K562 (cell line): ENCODE data around the gene PREX1. TPM values are rescaled to one million over a fixed set of nuclear protein-coding genes. Genes with fewer than 3 reads are reported as not detected.

Source experiments
- ATAC-seq: fragments of 200-7000 bp; cut with Tn5 transposase; 3 replicates; pipeline ENCODE4 v1.9.1; 2020; ENCODE audit warnings: moderate library complexity
- BruUV-seq: library from RNA; stranded (reverse); fragments of 400-500 nt; replicated peaks from 2 replicates; lab custom pipeline; 2021; lab: Mats Ljungman, UMichigan
- CTCF ChIA-PET: fragments of 300-600 bp; formaldehyde crosslinking; extraction: SDS; loops from one replicate; lab custom pipeline; 2021; ENCODE audit warnings: low intra/inter-chr PET ratio; lab: Yijun Ruan, JAX
- POLR2A ChIA-PET: fragments of 300-600, 350-650 bp; sonication (Branson Sonifier 250); formaldehyde crosslinking; extraction: SDS; loops from one replicate; lab custom pipeline; 2021; ENCODE audit warnings: antibody characterized with exemption, inconsistent platforms; lab: Yijun Ruan, JAX
- DNase-seq, 4 experiments: peaks; one replicate each; pipeline versions ENCODE4 v3.0.0 to v3.0.0-alpha.2; 2011 to 2018; ENCODE audit warnings: low spot score in 3 of 4, mixed read lengths in 3 of 4; ENCODE audit errors: extremely low read depth in 1 of 4
- FAIRE-seq: peaks from 2 replicates; lab custom pipeline; 2011; peaks lifted over from hg19 to GRCh38; lab: Jason Lieb, UNC
- H2AFZ ChIP-seq: 2 replicates; pipeline ENCODE4 v1.6.0; 2011; ENCODE audit warnings: low read depth, low read length, control low read depth, inconsistent platforms
- H3K27ac ChIP-seq: fragments of 200-600 bp; 3 replicates; pipeline ENCODE4 v1.8.0; 2011; ENCODE audit warnings: low read depth, mild to moderate bottlenecking, control low read depth, inconsistent platforms, low read length, moderate library complexity, mixed read lengths; ENCODE audit errors: extremely low read depth
- H3K27me3 ChIP-seq, 2 experiments: fragments of 300-600 bp in 1 of 2; 2 replicates in 1 of 2; 3 replicates in 1 of 2; pipeline versions ENCODE4 v1.6.0 to v1.8.0; 2011; ENCODE audit warnings: inconsistent platforms in 2 of 2, low read length in 2 of 2, mild to moderate bottlenecking in 1 of 2, mixed read lengths in 1 of 2, moderate library complexity in 1 of 2; ENCODE audit not compliant: control insufficient read depth in 2 of 2, insufficient read depth in 2 of 2
- H3K36me3 ChIP-seq: fragments of 300-600 bp; 3 replicates; pipeline ENCODE4 v1.8.0; 2011; ENCODE audit warnings: mild to moderate bottlenecking, low read length, inconsistent platforms; ENCODE audit not compliant: control insufficient read depth, insufficient read depth
- H3K4me1 ChIP-seq, 2 experiments: fragments of 200-600 bp in 1 of 2; replicated peaks in 1 of 2; 2 replicates in 1 of 2; 3 replicates in 1 of 2; pipeline versions ENCODE4 v1.5.1 to v1.8.0; 2011; ENCODE audit warnings: inconsistent platforms in 2 of 2, low read length in 2 of 2, mild to moderate bottlenecking in 1 of 2, mixed read lengths in 1 of 2, moderate library complexity in 1 of 2; ENCODE audit not compliant: control insufficient read depth in 2 of 2, insufficient read depth in 2 of 2
- H3K4me2 ChIP-seq: 2 replicates; pipeline ENCODE4 v1.6.1; 2011; ENCODE audit warnings: low read length, control low read depth, inconsistent platforms, mixed read lengths; ENCODE audit not compliant: insufficient read depth
- H3K4me3 ChIP-seq: fragments of 200-600 bp; sonication (generic), shearing (Covaris generic); 2 replicates; pipeline ENCODE4 v1.5.1; 2016; ENCODE audit warnings: control low read depth, inconsistent platforms
- H3K79me2 ChIP-seq: fragments of 200-600 bp; 3 replicates; pipeline ENCODE4 v1.8.0; 2011; ENCODE audit warnings: low read length, inconsistent platforms; ENCODE audit not compliant: control insufficient read depth, insufficient read depth
- H3K9ac ChIP-seq, 2 experiments: 2 replicates each; pipeline versions ENCODE4 v1.6.0 to v1.6.1; 2011; ENCODE audit warnings: low read depth in 2 of 2, low read length in 2 of 2, control low read depth in 1 of 2, inconsistent platforms in 1 of 2, mild to moderate bottlenecking in 1 of 2, mixed read lengths in 1 of 2; ENCODE audit not compliant: insufficient read depth in 1 of 2
- H3K9me1 ChIP-seq: one replicate; pipeline ENCODE4 v1.6.0; 2011; ENCODE audit warnings: inconsistent platforms, mild to moderate bottlenecking, low read length, moderate library complexity; ENCODE audit not compliant: control insufficient read depth, insufficient read depth
- H3K9me3 ChIP-seq: replicated peaks from 2 replicates; pipeline ENCODE4 v1.5.1; 2011; ENCODE audit warnings: low read depth, low read length, inconsistent platforms; ENCODE audit not compliant: control insufficient read depth, insufficient read depth
- H4K20me1 ChIP-seq: replicated peaks from 2 replicates; pipeline ENCODE4 v1.6.1; 2011; ENCODE audit warnings: low read length, inconsistent platforms, mixed read lengths; ENCODE audit not compliant: control insufficient read depth, insufficient read depth
- ARID2 ChIP-seq: fragments of 450-650 bp; IDR thresholded peaks from 2 replicates; pipeline ENCODE4 v1.6.1; 2017; ENCODE audit warnings: antibody characterized with exemption, mild to moderate bottlenecking
- E2F3 ChIP-seq: fragments of 250-450 bp; sonication (Bioruptor Pico); IDR thresholded peaks from 2 replicates; pipeline ENCODE4 v1.4.0; 2020; ENCODE audit warnings: mild to moderate bottlenecking
- GTF2E2 ChIP-seq: fragments of 200-800 bp; sonication (Bioruptor generic); IDR thresholded peaks from 2 replicates; pipeline ENCODE4 v1.6.1; 2016; ENCODE audit warnings: missing genetic modification characterization, missing compliant biosample characterization
- MAZ ChIP-seq, 2 experiments: fragments of 450-650 bp in 1 of 2; sonication (generic) in 1 of 2; formaldehyde crosslinking; IDR thresholded peaks in 1 of 2; conservative IDR thresholded peaks in 1 of 2; 2 replicates each; pipeline versions ENCODE4 v1.4.0 to v1.5.0; 2020; ENCODE audit warnings: mild to moderate bottlenecking in 1 of 2, missing genetic modification reagents in 1 of 2
- PTBP1 ChIP-seq: fragments of 200-400 bp; formaldehyde crosslinking; IDR thresholded peaks from 2 replicates; pipeline ENCODE4 v1.6.1; 2017; ENCODE audit warnings: low read depth, low read length
- TRIM24 ChIP-seq, 2 experiments: fragments of 450-650 bp; IDR thresholded peaks; 2 replicates each; pipeline ENCODE4 v1.6.1; 2016
- ZNF184 ChIP-seq: sonication (generic); formaldehyde crosslinking; IDR thresholded peaks from 2 replicates; pipeline ENCODE4 v1.5.0; 2020; ENCODE audit warnings: missing genetic modification reagents
- ZNF311 ChIP-seq: fragments of 250-450 bp; sonication (Bioruptor Pico); IDR thresholded peaks from 2 replicates; pipeline ENCODE4 v1.4.0; 2020; ENCODE audit warnings: mild to moderate bottlenecking, moderate library complexity
- WGBS: fragments of 100-300 bp; shearing (Covaris generic); methylation state at CpG from one replicate; pipeline ENCODE4 v1.1.6; 2016; ENCODE audit warnings: low coverage, mixed read lengths; ENCODE audit not compliant: insufficient coverage; ENCODE audit errors: missing lambda C conversion rate; 5-methylcytosine and 5-hydroxymethylcytosine counted together
- in situ Hi-C: fragments of 300-500 bp; cut with MboI; formaldehyde crosslinking; loops from 4 replicates; pipeline ENCODE4 v1.15.0; 2018; ENCODE audit warnings: inconsistent platforms, mixed read lengths
- intact Hi-C: fragments of 100-400 bp; cut with micrococcal nuclease; formaldehyde crosslinking; loops from 2 replicates; pipeline ENCODE4 v1.14.2; 2022
- polyA plus RNA-seq, 8 experiments: library from polyadenylated mRNA; depleted of rRNA in 4 of 8; stranded (reverse) in 5 of 8; unstranded in 3 of 8; fragments of >200 nt; fragmentation: Nextera tagmentation in 2 of 8; fragmentation: Illumina TruSeq in 1 of 8; extraction: Ambion mirVana in 2 of 8; extraction: Trizol in 1 of 8; gene quantifications; 2 replicates each; pipeline versions ENCODE4 v1.2.1 to v1.2.3, GENCODE V29; 2011 to 2014; ENCODE audit warnings: inconsistent platforms in 1 of 8, missing spikeins in 1 of 8
- total RNA-seq, 7 experiments: library from RNA; depleted of rRNA in 6 of 7; stranded (reverse); fragments of >200 nt in 6 of 7; fragmentation: Illumina TruSeq in 2 of 7; extraction: Trizol in 2 of 7; gene quantifications; 2 replicates each; pipeline versions ENCODE4 v1.2.1 to v1.2.3, GENCODE V29; 2011 to 2021; ENCODE audit warnings: low replicate concordance in 1 of 7
- TF ChIP-seq, protein P1 (sequence below): sonication (generic); formaldehyde crosslinking; IDR thresholded peaks from 2 replicates; pipeline ENCODE4 v1.8.1; 2022; ENCODE audit warnings: missing genetic modification reagents

Gene PREX1
- total and polyA plus RNA-seq, 9 of the 15 experiments (the other 6 are each of a cell fraction or from before 2014, with no cell fraction given), result 0.37 to 10.4 (median 4.8) TPM

DNA sequence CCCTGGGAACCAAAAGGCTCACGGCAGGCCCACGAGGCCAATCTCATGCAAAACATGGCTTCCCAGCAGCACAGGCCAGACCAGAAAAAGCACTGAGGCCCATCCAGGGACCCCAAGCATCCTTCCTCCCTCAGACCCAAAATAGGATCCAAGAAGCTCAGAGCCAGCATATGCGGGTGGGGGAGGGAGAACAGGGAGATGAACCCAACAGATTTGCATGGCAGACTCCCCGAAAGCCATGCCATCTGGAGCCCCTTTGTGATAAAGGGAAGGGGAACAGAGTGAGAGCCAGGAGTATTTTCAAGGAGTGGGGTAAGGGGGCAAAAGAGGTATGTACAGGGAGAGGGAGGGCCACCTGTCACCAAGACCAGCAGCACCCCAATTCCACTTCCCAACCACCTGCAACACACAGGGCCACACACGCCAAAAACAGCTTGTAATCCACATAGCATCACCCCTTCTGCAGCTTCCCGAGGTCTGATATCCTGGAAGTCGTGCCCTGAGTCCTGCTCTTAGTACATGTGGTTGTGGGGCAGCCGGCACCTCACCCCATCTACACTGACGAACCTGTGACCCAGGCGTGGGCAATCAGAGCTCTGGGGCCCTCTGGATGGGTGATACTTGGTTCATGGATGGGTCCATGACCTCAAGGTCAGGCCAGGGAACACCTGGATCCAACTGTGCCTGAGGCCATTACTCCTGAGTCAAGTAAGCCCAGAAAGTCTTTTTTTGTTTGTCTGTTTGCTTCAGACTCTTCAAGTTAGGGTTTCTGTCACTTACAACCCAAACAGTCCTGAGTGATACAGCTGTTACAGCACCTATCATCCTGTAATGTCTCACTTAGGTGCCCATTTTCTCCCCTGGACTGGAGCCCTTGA, 24.4 kb downstream of the PREX1 start:
- ChIA-PET POLR2A (interaction anchor here (0.6 to 1.0 kb wide), 3 partner anchors 11 to 25 kb away, joined by 3 read pairs; partner anchors contain the start of gene PREX1), CTCF (no interaction called here)
- no peak for TF ChIP-seq MAZ (CRISPR knock-in tag; conservative IDR thresholded peaks at IDR 0.05 in 1 of 2, IDR thresholded peaks at IDR 0.05 in 1 of 2)
- TF ChIP-seq TRIM24 (IDR thresholded peaks at IDR 0.05), result no peak
- no peak for TF ChIP-seq ZNF311 (CRISPR knock-in tag)
- no peak for TF ChIP-seq PTBP1
- TF ChIP-seq ZNF184 (CRISPR knock-in tag), result no peak
- no peak for TF ChIP-seq E2F3
- TF ChIP-seq, protein P1, sequence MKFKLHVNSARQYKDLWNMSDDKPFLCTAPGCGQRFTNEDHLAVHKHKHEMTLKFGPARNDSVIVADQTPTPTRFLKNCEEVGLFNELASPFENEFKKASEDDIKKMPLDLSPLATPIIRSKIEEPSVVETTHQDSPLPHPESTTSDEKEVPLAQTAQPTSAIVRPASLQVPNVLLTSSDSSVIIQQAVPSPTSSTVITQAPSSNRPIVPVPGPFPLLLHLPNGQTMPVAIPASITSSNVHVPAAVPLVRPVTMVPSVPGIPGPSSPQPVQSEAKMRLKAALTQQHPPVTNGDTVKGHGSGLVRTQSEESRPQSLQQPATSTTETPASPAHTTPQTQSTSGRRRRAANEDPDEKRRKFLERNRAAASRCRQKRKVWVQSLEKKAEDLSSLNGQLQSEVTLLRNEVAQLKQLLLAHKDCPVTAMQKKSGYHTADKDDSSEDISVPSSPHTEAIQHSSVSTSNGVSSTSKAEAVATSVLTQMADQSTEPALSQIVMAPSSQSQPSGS, result no peak
- TF ChIP-seq ARID2, result no peak
- no peak for TF ChIP-seq GTF2E2 (tag)
- no peak overlapping the region for H3K9ac ChIP-seq
- H3K79me2 ChIP-seq, result no peaks in the 10 kb centered on the region
- no peaks in the 10 kb centered on the region; the same call in 1 of the 2 replicates for H4K20me1 ChIP-seq
- no peaks in the 10 kb centered on the region for H3K36me3 ChIP-seq
- in situ Hi-C loops (no loop called here), intact Hi-C loops (no loop called here)
- ATAC-seq, result no peak
- no peak overlapping the region for H3K4me2 ChIP-seq
- peaks cover 3% of the 10 kb centered on the region for H3K9me1 ChIP-seq
- FAIRE-seq, result no peak
- BruUV-seq, result no TSS peak
- H2AFZ ChIP-seq, result no peak overlapping the region
- H3K27me3 ChIP-seq, result peaks cover 0 to 13% of the 10 kb centered on the region in 2 experiments; a peak in 3 of 5 replicates
- no peak overlapping the region for H3K4me3 ChIP-seq
- no peak for DNase-seq
- H3K9me3 ChIP-seq, result no peaks in the 10 kb centered on the region
- 34% methylated on average over 10 of the region's 10 CpGs for WGBS
- H3K27ac ChIP-seq, result no peak overlapping the region
- peaks cover 4 to 12% of the 10 kb centered on the region in 2 experiments; a peak in 4 of 5 replicates for H3K4me1 ChIP-seq
